NCI-H82 treated with DMSO at 0.1 percent for 48 hours (cell line): ENCODE data around the gene PSG11.
"Not testable (repeated sequence)": the region's sequence is repeated elsewhere in the genome, so short reads cannot be mapped to it uniquely, and the experiment has no call there.

Experiments used
- DNase-seq: peaks from one replicate; lab custom pipeline; 2025; ENCODE audit not compliant: unreplicated experiment; lab: John Stamatoyannopoulos, UW

PSG11 gene

GRCh38 chr19:42989186-42989585 is 37.1 kb downstream of the PSG11 start:
- not testable (repeated sequence) for DNase-seq

GRCh38 chr19:42988206-42988605 is 38.1 kb downstream of the PSG11 start:
- DNase-seq: not testable (repeated sequence)

GRCh38 chr19:42985588-42985987 is 40.7 kb downstream of the PSG11 start:
- no peak for DNase-seq

- not testable (repeated sequence) for DNase-seq
These were observed 44.2 kb downstream of the PSG11 start for GRCh38 chr19:42982111-42982510.

GRCh38 chr19:42971451-42971850 is 54.8 kb downstream of the PSG11 start:
- DNase-seq: not testable (repeated sequence)

GRCh38 chr19:42965176-42965575 is 61.1 kb downstream of the PSG11 start:
- DNase-seq: no peak

- DNase-seq: no peak
These were observed 65.2 kb downstream of the PSG11 start for GRCh38 chr19:42961119-42961518.
